LNCaP clone FGC (cell line): Measurements from ENCODE around the gene SFR1.

Experiments
- DNase-seq: peaks from one replicate; pipeline ENCODE4 v3.0.0-alpha.2; 2011; ENCODE audit warnings: low read depth
- H3K4me3 ChIP-seq: 2 replicates; pipeline ENCODE4 v1.5.1; 2011; ENCODE audit warnings: mild to moderate bottlenecking, low read depth, low read length, control low read depth
- TF ChIP-seq, protein P1 (sequence below): IDR thresholded peaks from 2 replicates; pipeline ENCODE4 v1.5.1; 2012; ENCODE audit warnings: mild to moderate bottlenecking; ENCODE audit not compliant: control insufficient read depth, insufficient read depth; ENCODE audit errors: extremely low read depth

The SFR1 gene

DNA sequence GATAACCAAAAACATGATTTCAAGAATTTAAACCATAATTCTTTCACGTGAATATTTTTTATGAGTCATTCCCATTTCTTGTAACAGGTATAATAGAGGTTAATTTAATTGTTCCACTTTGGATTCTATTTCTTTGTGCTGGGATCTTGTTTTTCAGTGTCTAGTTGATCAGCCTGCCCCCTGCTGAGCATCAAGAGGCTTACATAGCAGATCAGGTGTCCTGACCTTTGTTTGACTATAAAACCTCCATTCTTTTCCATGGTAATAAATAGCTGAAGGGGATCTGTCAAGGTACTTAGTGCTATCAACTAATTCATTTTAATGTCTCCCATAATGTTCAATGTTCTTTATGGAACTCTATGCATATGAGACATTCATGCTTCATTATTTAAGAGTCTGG is 41.2 kb upstream of the SFR1 start:
- TF ChIP-seq, protein P1, sequence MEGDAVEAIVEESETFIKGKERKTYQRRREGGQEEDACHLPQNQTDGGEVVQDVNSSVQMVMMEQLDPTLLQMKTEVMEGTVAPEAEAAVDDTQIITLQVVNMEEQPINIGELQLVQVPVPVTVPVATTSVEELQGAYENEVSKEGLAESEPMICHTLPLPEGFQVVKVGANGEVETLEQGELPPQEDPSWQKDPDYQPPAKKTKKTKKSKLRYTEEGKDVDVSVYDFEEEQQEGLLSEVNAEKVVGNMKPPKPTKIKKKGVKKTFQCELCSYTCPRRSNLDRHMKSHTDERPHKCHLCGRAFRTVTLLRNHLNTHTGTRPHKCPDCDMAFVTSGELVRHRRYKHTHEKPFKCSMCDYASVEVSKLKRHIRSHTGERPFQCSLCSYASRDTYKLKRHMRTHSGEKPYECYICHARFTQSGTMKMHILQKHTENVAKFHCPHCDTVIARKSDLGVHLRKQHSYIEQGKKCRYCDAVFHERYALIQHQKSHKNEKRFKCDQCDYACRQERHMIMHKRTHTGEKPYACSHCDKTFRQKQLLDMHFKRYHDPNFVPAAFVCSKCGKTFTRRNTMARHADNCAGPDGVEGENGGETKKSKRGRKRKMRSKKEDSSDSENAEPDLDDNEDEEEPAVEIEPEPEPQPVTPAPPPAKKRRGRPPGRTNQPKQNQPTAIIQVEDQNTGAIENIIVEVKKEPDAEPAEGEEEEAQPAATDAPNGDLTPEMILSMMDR = peak; percentile 53
- H3K4me3 ChIP-seq = no peak overlapping the region
- DNase-seq = peak; percentile 42

DNA sequence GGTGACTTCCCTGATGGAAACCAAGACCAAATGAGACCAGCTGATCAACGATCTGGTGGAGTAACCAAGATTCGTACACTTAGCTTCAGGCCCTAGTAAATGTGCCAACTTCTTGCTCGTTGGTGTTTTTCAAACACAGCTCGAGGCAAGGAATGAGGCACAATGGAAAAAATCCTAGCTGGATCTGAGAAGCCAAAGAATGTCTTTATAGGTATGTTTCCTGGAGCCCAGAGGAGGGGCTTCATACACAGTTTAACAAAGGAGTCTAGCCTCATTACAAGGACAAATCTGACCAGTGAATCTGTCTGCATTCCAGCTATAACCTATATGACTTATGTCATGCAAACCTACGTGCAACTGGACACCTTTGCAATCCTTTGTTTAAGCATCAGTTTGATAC is 40.0 kb upstream of the SFR1 start:
- H3K4me3 ChIP-seq = no peak overlapping the region
- no peak for DNase-seq

DNA sequence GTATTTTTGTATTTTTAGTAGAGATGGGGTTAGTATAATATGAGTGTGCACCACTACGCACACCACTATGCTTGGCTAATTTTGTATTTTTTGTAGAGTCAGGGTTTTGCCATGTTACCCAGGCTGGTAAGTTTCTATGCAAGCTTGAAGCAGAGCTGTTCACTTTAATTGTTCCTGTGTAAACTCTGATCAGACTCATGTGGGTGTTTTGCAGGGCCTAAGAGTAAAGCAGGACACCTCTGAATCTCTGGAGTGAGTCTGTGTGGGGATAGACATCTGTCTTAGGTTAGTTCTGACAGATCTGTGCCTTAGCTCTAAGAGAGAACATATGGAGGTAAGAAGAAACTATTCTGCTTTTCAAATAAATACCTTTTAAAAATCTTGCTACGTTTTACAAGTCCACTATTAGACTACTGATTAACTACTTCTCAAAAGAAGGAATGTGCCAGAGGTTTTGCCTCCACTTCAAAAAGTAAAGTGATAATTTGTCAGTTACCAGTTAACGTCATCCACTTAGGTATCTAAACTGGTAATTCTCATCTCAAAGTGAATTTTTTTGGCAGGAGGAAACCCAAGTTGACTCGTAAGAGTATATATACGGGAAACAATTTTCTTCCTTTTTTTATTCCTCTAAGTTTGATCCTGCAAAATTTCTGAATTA is 37.4 kb upstream of the SFR1 start:
- H3K4me3 ChIP-seq = no peak overlapping the region
- no peak for DNase-seq
- TF ChIP-seq, protein P1 = no peak

More for the DNA sequence above, 40.0 kb upstream of the SFR1 start:
- TF ChIP-seq, protein P1 = no peak

DNA sequence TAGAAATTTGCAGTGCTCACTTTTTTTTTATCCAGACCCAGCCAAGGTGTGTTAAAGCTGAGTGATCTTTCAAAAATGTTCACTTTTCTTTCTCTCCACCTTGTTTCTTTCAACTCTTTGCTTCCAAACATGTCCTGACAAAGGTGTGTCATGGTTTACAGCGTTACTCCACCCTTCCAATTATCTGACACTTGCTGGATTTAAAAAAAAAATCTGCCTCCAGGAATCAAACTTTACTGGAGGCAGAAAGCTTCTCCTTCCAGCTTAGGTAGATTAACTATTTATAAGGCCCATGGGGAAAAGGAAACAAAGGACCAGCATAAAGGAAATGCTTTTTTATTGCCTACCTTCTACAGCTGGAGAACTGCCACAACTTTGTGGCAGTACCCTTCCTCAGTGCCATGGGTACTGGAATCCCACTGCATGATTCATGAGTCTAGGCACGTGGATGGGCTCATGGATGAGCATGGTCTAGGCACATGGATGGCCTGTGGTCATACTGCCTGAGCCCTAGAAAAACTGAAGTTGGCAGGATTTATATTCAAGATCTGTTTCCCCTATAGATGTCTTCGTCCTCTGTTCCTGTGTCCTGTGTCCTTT is 36.1 kb upstream of the SFR1 start, which contains the start of gene COL17A1:
TSS of gene COL17A1 (minus strand) at position 80 of the 600 bp plus-strand sequence. CDS start 5,207 bp downstream, outside the sequence.
- no peak for DNase-seq
- TF ChIP-seq, protein P1 = no peak
- H3K4me3 ChIP-seq = no peak within 1 kb of the TSS

DNA sequence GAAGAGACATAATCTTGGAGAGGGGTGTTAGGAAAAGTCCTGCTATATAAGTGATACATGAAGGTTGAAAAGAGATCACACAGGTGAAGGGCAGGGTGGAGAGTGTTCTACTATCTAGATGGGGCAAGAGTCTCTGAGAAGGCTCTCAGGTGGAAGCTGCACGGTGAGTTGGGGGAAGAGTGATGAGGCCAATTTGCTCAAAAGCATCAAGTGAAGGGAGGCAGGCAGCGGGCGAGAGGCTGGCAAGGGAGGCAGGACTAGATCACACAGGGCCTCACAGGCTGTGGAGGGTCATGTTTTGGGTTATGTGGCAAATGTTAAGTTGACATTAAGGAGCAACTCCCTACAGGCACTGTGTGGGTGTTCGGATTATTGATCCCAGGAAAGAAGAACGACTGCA is 33.7 kb upstream of the SFR1 start:
- no peak for DNase-seq
- H3K4me3 ChIP-seq = no peak overlapping the region
- TF ChIP-seq, protein P1 = no peak

DNA sequence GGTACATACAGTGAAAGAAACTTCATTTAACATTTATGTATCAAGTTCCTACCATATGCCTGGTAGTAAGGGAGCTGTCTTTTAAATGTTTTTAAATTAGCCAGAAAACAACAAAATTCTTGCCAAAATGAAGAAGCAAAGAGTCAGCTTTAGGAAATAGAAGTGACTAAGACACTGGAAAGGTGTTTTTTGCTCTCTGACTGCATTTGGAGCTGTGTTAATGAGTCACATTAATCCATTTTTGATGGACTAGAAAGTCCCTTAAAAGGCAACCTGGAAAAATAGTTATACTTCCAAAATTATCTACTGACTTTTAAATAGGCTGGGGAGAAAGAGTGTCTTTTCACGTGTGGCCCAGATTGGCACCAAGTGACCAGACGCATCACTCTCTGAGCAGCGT is 32.4 kb upstream of the SFR1 start:
- TF ChIP-seq, protein P1 = no peak
- no peak overlapping the region for H3K4me3 ChIP-seq
- DNase-seq = no peak
